Stimulated activated CD4-positive, alpha-beta T cell treated with anti-CD3 and anti-CD28 coated beads, Interleukin-4, amount 100 ng/mL, for 48 hours (primary cell): Measurements from ENCODE around the gene PDK2.
A peak's percentile ranks its signal among the peaks of the same experiment; 100 is the strongest.

Experiments used
- DNase-seq, 2 donors: peaks; one replicate each; pipeline ENCODE4 v3.0.0-alpha.2; 2020; ENCODE audit warnings: low read depth in 2 of 2

Gene PDK2

DNA sequence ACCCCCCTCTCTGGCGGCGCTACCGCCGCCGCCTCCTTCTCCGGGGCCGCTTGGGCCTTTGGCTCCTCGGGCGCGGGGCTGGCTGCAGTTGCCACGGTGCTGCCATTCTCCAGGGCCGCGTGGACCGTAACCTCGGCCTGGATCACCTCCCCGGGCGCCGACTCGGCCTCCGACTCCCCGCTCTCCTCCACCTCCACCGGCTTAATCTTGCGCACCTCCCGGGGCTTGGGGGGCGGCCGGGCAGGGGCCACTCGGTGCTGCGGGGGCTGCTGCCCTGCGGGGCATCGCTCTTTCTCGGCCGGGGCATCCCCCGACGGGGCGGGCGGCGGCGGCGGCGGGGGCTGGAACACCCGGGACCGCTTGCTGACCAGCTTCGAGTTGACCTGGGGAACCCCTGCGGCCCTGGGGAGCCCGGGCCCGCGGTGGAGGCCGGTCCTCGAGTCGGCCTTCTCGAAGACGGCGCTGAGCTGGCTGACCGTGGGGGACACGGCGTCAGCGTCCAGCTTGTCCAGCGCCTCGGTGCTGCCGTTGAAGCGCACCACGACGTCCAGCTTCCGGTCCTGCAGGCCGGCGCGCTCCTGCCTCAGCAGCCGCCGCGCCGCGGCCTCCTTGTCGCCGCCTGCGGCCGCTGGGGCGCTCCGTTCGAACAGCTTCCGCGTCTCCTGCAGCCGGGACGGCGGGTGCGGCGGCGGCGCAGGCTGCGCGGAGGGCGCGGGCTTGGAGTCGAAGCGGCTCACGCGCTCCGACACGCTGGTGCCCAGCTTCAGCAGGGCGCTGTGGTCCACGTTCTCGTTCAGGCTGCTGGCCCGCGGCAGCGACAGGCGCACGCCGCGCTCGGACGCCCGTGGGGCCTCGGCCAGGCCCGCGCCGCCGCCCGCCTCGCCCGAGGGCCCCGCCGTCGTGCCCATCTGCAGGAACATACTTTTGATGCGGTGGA, 54.5 kb downstream of the PDK2 start:
- DNase-seq: peak in 1 of 2 donors; percentile 52

DNA sequence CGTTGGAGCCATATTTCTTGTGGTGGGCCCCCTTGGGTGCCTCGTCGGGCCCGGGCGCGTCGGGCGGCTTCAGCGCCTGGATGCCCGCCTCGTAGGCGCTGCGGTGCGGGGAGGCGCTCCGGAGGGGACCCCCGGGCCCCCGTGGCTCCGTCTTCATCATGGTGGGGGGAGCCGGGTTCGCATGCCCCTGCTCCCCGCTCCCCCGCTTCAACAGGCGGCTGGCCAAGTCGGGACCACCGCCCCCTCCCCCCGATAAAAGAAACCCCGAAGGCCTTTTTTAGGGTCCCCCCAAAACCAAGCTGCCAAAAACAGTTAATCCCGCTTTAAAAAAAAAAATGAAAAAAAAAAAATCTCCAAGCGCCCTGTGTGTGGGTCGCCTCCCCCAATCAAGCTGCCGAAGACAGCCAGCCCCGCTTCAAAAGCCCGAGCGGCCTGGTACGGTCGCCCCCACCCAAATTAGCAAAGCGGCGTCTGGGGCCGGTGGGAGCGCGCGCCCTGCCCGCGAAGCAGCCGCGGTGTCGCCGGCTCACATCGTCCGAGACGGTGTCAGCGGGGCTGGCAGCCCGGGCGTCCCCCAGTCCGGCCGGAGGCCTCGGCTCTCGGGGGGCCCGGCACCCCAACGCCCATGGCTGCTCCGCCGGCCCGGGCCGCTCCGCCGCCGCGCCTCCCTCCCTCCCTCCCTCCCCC, 55.3 kb downstream of the PDK2 start, which contains the start of gene PPP1R9B:
PPP1R9B (minus strand) TSS at position 324 of the 687 bp plus-strand sequence; CDS start at position 160, 164 bp downstream.
- no peak for DNase-seq

DNA sequence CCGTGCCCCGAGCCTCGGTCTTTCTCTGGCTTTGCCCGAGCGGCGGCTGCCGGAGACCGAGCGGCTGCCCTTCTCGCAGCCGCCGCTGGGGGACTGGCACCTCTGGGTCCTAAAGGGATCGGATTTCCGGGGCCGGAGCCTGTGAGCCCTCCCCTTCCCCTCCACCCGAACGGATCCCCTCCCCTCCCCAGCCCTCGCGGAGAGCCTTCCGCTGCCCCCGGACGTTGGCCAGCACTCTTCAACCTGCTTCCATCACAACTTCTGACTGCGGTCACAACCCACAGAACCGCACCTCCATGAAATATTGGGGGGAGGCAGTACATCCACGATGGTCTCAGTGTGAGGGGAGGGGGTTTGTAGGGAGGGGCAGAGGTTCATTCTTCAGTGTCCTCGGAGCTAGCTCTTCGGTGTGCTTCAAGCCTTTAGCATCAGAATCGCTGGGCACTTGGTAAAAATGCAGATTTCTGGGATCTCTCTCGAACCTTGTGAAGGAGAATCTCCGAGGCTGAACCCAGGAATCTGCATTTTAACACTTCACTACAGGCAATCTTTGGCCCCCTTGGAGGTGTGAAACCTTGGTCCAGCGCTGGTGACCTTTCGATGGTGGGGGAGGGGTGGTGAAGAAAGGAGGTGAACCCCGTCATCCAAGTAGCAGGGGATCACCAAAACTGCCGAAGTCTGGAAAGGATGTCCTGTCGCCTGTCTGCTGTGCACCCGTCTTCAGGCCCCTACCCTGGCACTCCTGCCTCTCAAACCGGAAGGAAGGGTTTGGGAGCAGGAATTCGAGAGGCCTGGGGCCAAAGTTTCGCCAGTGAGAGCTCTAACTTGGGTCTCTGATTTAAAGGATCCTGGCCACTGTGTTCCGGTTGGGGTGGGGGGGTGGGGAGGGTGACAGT, 56.1 kb downstream of the PDK2 start:
- peak; percentile 80 to 88 for DNase-seq

DNA sequence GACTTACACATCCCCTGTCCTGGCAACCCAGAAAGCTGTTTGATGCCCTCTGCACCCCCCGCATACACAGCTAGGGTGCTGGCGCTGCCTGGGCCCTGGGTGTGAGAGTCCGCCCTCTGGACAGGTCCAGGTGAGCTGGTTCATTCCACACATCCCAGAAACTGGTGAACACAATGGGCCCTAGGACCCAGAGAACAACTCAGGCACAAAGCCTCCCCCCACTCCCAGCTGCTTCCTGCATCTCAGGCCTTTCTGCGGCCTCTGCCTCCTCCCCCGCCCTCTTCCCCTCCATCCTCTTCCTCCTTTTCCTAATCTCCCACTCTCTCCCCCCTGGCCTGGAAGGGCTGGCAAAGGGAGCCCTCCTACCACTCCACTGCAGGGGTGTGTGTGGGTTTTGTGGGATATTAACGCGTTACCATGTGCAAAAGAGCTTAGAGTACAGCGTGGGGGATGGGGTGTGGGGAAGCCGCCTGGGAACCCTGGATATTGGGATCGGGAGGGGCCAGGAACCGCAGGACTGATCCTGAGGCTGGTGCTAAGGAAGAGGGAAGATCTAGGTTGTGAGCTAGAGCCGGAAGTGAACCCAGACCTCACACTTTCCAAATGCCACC, 56.9 kb downstream of the PDK2 start:
- no peak for DNase-seq

DNA sequence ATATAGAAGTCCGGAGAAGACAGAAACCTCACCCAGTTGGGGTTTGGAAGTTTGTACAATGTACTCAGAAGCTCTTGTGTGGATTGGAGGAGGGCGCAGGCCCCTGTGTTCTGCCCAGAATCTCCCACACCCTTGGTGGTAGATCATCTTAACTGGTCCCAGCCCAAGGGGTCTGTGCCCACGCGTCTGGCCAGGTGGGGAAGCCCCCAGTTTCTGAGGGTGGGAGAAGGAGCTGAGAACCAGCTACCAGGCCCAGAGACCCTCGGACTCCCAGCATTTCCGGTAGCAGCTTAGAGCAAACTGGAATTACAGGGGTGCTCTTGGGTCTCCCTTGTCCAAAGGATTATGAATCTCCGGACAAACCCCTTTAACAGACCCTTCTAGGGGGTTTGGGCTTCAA, 57.6 kb downstream of the PDK2 start:
- no peak for DNase-seq

DNA sequence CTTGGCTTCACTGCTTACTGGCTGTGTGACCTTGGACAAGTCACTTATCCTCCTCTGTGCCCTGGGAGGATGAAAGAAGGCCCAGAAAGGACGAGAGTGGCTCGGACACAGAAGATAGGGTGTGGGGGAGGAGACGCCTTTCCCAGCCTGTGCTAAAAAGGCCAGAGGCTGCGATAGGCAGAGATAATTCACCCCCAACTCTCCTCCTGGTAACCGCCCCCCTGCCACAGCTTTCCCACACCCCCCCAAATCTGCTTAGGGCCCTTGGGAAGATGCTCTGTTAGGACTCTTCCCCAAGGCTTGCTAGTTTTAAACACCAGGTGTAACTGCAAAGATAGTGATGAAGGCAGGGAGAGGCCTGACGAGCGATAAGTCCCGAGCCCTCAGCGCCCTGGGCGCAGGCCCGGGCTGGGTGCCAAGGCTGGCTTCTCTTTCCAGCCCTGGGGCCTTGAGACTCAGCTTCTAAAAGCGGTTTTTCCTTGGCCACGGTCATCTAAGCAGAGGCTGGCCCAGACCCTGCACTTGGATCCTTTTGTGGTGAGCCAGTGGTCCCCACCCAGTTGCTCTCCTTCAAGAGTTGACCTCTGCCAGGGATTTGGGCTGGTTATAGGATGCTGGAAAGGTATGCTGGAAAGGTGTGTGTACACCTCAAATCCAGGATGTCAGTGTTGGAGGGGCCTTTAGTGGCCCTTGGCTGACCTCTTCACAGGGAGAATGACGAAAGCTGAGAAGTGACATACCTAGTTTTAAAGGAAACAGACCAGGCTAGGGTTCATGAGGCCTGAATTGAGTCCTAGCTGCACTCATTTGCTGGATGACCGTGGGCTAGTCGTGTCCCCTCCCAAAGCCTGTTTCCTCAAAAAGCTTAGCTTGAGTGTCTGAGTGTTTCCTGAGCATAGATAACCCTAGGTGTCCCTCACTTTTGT, 58.8 kb downstream of the PDK2 start:
- no peak for DNase-seq

DNA sequence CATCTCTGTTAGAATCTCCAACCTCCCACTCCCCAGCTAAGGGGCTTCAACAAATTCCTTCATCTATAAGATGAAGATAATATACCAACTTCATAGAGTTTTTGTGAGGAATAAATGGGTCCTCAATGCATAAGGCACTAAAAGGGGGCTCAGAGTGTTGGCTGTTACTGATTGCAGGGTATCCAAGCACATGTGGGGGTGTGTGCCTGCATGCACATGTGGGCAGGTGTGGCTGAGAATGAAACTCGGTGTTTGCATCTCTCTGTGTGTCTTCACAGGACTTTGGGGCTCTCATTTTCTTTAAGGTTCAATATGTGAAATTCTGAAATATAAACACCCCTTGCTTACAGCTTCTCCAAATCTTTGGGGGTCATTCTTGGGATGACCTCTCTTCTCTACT, 59.5 kb downstream of the PDK2 start:
- DNase-seq: no peak

DNA sequence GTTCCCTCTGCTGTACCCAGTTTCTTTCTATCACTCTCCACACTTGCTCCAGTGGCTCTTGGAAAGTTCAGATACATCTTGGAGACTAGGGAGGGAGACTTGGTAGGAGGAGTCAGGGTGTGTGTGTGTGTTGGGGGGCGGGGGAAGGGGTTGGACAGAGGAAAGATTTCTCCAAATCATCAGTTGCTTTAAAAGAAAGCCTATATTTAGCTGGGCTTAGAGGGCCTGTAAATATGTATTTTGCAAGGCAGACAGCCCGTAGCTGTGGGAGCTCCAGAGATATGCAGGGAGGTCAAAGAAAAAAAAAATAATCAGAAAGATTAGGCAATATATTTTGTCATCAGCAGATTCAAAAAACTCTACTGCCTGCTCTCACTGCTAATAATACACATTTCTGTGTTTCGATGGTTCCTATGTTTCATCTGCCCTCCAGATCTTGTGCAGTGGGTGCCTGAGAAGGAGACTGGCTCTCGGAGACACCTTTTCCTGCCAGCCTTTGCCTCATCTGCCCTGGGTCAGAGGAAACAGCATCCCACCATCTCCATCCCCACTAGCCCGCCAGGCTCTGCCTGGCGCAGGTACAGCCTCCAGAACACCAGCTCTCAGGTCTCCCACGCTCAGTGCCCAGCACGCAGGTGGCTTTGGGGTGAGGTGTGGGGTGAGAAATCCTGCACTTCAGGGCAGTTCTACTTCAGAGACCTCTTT, 60.1 kb downstream of the PDK2 start:
- DNase-seq: no peak

DNA sequence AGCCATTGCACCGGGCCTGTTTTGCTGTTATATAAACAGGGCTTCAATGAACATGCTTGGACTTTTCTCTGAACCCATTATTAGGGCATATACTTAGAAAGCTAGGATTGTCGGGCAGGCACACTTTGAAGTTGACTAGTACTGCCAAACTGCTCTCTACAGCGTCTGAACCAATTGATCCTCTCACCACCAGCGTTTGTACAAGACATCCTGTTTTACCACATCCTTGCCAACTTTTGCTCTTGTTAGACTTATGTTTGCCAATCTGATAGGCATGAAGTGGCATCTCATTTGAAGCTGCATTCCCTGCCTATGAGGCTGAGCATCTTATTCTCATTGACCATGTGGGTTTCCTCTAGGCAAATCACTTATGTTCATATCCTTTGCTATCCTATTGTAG, 62.7 kb downstream of the PDK2 start:
- no peak for DNase-seq

DNA sequence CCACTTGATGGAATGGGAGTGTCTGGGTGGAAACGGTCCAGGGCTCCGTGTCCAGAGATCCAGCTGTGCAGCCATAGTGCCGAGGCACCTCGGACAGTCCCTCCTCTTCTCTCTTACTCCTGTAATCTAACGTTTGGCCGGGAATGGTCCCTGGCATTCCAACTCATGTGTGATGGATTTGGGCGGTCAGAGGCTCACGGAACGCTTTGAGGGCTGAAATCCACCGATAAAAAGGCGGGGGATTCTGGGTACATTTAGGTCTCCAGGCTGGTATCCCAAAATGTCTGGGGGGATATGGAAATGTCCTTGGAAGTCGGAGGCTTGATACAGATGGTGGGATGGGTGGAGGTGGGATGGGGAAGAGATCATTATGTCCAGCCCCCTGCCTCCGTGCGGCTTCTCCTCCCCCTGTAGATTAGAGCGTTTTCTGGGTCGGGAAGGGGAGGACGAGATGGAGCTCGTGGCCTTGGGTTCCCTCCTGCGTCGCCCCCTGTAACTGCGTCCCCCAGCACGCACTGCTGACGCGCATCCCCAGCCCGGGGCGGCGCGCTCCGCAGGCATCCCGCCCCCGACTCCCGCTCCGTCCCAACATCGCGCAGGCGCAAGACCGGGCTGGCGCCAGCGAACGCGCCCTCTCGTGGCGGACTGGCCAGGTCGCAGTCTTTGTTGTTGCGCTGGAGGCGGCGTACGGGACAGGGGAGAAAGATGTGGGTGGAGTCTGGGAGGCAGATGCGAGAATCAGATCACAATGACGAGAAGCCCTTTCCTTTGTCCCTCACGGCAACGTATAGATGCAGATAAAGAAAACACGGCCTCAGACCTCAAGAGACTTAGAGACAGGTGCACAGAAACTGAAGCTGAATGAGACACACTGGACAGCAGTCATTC, 66.1 kb downstream of the PDK2 start:
- DNase-seq: peak; percentile 92 to 94
